Motor neuron (in vitro differentiated cells): ENCODE data around the gene MS4A4E. TPM values are rescaled to one million over a fixed set of nuclear protein-coding genes. Genes with fewer than 3 reads are reported as not detected.
A peak's percentile ranks its signal among the peaks of the same experiment; 100 is the strongest.
"Not testable (repeated sequence)": the region's sequence is repeated elsewhere in the genome, so short reads cannot be mapped to it uniquely, and the experiment has no call there.

Experiments
- ATAC-seq, 8 experiments: fragments of 200-7000 bp; cut with Tn5 transposase; replicated peaks in 6 of 8; 2 replicates each; pipeline ENCODE4 v1.8.0; 2021; ENCODE audit warnings: mild to moderate bottlenecking in 8 of 8, moderate library complexity in 8 of 8
- H3K27ac ChIP-seq, 2 donors: fragments of 250-450 bp; sonication (Bioruptor Pico); 2 replicates each; pipeline ENCODE4 v1.9.0; 2021; ENCODE audit warnings: antibody characterized with exemption in 2 of 2, mild to moderate bottlenecking in 2 of 2, moderate library complexity in 1 of 2
- H3K4me1 ChIP-seq, 2 donors: fragments of 250-450 bp; sonication (Bioruptor Pico); replicated peaks in 1 of 2; 2 replicates each; pipeline ENCODE4 v1.6.1; 2021; ENCODE audit warnings: antibody characterized with exemption in 2 of 2, mild to moderate bottlenecking in 2 of 2, moderate library complexity in 1 of 2
- H3K4me3 ChIP-seq, 5 donors: fragments of 250-450 bp; sonication (Bioruptor Pico); 2 replicates each; pipeline ENCODE4 v1.9.0; 2021; ENCODE audit warnings: antibody characterized with exemption in 5 of 5, mild to moderate bottlenecking in 5 of 5, moderate library complexity in 4 of 5
- WGBS, 10 experiments: fragments of 450-650 bp; shearing (Covaris generic); methylation state at CpG; one replicate each; pipeline ENCODE4 v1.0.0; 2022; 5-methylcytosine and 5-hydroxymethylcytosine counted together
- in situ Hi-C, 9 experiments: fragments of 400-800 bp; cut with MboI; loops; one replicate each; pipeline ENCODE4 v1.15.0; 2021; ENCODE audit warnings: low sequenced_read_pairs in 9 of 9, low pct_unique_long_range_greater_than_20kb in 2 of 9; ENCODE audit not compliant: unreplicated experiment in 9 of 9
- total RNA-seq, 8 experiments: library from RNA; unstranded; fragments of 300-600 nt; gene quantifications; 2 replicates each; pipeline versions ENCODE4 v1.2.3 to v1.2.4, GENCODE V29; 2022

The MS4A4E gene
- total RNA-seq, 8 experiments from 2014 or later, result 0.81 TPM; not detected in 7

DNA sequence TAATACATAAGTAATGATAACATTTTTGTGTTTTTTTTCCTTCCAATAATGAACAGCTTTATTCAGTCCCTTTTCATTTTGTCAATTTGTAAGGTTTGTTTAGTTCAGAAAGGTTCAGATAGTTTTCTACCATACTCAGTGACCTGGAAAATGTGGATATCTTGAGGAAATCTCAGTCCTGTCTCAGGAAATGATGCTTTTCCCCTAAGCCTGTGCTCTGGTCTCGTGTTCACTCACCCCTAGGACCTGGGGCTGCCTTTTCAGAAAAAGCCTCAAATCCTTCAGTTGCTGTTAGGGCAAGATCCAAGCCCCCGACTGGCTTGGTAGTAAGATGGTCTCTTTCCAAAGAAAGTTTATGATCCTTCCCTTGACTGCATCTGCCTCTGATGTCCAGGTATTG, 81.8 kb downstream of the MS4A4E start:
- ATAC-seq, result no peak
- Histone ChIP-seq H3K4me3 (no peak overlapping the region), H3K4me1 (no peaks in the 10 kb centered on the region), H3K27ac (no peak overlapping the region)
- in situ Hi-C loops, result no loop called here
- 0 to 88% (median 67%) methylated on average over 1 to 2 of the region's 2 CpGs; no CpG with 5 or more reads in 4 of the 10 experiments for WGBS, 10 experiments

DNA sequence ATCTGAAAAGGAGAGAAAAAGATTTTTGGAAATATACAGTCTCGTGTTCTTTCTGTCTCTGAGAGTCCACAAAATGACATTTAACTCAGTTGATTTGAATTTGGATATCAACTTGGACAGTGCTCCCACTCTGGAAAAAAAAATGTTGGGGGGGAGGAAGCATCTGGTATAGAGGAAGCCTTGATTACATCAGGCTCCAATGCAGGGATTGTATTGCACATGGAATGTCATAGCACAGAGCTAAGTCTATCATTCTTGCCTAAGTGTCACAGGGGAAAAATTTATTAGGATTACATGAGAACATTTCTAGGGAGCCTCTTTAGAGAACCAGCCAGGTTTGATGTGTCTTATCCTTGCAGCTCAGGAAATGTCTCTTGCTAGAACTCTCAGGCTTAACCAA, 83.1 kb downstream of the MS4A4E start:
- 0 to 63% (median 25%) methylated on average over 1 of the region's 1 CpG; no CpG with 5 or more reads in 4 of the 10 experiments for WGBS, 10 experiments
- H3K27ac ChIP-seq, result no peak overlapping the region
- no peaks in the 10 kb centered on the region for H3K4me1 ChIP-seq
- in situ Hi-C loops, result no loop called here
- peak in 2 of 8 experiments; percentile 43 to 49 for ATAC-seq
- no peak overlapping the region for H3K4me3 ChIP-seq

DNA sequence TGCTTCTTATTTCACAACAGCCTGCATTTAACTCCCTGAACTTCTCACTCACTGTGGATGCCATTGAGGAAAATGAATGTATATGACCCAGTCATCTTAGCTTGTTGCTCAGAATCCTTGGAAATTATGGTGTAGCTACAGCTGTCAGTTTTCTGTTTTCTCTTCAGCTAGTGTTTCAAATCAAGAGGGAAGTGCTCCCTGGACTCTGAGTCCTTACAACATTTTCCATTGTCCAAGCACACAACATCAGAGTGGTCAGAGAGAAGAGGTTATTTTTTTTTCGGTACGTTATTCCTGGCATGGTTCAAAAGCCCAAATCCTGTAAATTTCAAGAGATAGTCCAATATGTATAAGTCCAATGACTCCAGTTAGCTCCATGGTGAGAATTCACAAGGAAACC, 83.7 kb downstream of the MS4A4E start:
- no peak overlapping the region for H3K27ac ChIP-seq
- no peaks in the 10 kb centered on the region for H3K4me1 ChIP-seq
- in situ Hi-C loops, result no loop called here
- 0 to 85% (median 38%) methylated on average over 2 of the region's 2 CpGs; no CpG with 5 or more reads in 4 of the 10 experiments for WGBS, 10 experiments
- no peak overlapping the region for H3K4me3 ChIP-seq
- ATAC-seq, result no peak

- Histone ChIP-seq H3K27ac (no peak overlapping the region), H3K4me3 (no peak overlapping the region), H3K4me1 (no peaks in the 10 kb centered on the region)
- ATAC-seq, result no peak
- in situ Hi-C loops, result no loop called here
- WGBS, 10 experiments, result 29 to 100% (median 55%) methylated on average over 1 to 3 of the region's 3 CpGs; no CpG with 5 or more reads in 3 of the 10 experiments
Measured at GRCh38 chr11:60158636-60159035, 84.3 kb downstream of the MS4A4E start.

DNA sequence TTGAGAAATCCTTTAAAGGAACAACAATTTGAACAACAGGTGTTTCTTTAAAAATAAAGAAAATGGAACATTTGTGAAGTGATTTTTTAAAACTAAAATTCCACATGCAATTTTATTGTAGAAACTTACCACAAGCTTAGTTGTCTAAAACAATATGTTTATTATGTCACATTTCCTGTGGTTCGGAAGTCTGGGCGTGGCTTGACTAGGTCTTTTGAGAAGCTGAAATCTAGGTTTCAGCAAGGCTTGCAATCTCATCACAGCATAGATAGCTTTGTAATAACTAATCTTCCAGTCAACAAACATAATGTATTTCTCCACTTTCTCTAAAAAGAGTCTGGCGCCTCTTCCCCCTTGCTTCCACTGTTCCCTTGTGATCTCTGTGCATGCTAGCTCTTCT, 87.0 kb downstream of the MS4A4E start:
- ATAC-seq, result no peak
- no peak overlapping the region for H3K27ac ChIP-seq
- H3K4me3 ChIP-seq, result no peak overlapping the region
- in situ Hi-C loops, result no loop called here
- 17 to 95% (median 83%) methylated on average over 2 to 3 of the region's 3 CpGs; no CpG with 5 or more reads in 1 of the 10 experiments for WGBS, 10 experiments
- no peaks in the 10 kb centered on the region for H3K4me1 ChIP-seq

DNA sequence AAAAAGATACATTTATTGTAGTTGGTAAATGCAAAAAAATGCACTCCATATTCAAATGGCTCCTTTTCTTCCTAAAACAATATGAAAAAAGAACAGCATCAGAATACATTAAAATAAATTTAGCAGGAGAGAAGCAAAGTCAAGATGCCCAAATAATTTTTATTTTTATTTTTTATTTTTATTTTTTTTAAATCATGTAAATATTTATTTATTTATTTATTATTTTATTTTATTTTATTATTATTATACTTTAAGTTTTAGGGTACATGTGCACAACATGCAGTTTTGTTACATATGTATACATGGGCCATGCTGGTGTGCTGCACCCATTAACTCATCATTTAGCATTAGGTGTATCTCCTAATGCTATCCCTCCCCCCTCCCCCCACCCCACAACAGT, 90.2 kb downstream of the MS4A4E start:
- H3K4me1 ChIP-seq, ATAC-seq, H3K27ac ChIP-seq, H3K4me3 ChIP-seq, in situ Hi-C loops: not testable (repeated sequence)

- in situ Hi-C loops, result no loop called here
- WGBS, 10 experiments, result 0 to 78% (median 41%) methylated on average over 1 of the region's 1 CpG; no CpG with 5 or more reads in 2 of the 10 experiments
- no peak for ATAC-seq
Measured at GRCh38 chr11:60150279-60150678, 92.7 kb downstream of the MS4A4E start.

More at GRCh38 chr11:60150279-60150678, 92.7 kb downstream of the MS4A4E start:
- Histone ChIP-seq H3K27ac (no peak overlapping the region), H3K4me3 (no peak overlapping the region), H3K4me1 (no peaks in the 10 kb centered on the region)

Other genes starting within 250 kb of the MS4A4E start
- not detected for gene OOSP4B, start 226.0 kb downstream of the MS4A4E start, total RNA-seq
- gene OOSP2, start 202.7 kb downstream of the MS4A4E start, total RNA-seq, result under 1 TPM in 1 of 8 experiments, not detected in 7; 0.08 TPM
- under 1 TPM in 1 of 8 experiments, not detected in 7; 0.33 TPM for gene MS4A3, start 186.5 kb downstream of the MS4A4E start, total RNA-seq
- gene MS4A2, start 154.5 kb downstream of the MS4A4E start, total RNA-seq, result under 1 TPM in 4 of 8 experiments, not detected in 4; 0.09 to 0.52 (median 0.14) TPM
- 1 to 10 TPM in 1 of 8 experiments, under 1 TPM in 4, not detected in 3; 0.13 to 1.6 (median 0.36) TPM for gene MS4A6A, start 60.1 kb downstream of the MS4A4E start, total RNA-seq
- under 1 TPM in 2 of 8 experiments, not detected in 6; 0.14 to 0.33 TPM for gene MS4A4A, start 37.5 kb upstream of the MS4A4E start, total RNA-seq
- not detected for gene MS4A6E, start 84.1 kb upstream of the MS4A4E start, total RNA-seq
- gene MS4A7, start 135.4 kb upstream of the MS4A4E start, total RNA-seq, result 1 to 10 TPM in 1 of 8 experiments, under 1 TPM in 4, not detected in 3; 0.05 to 1.0 (median 0.24) TPM
- under 1 TPM in 4 of 8 experiments, not detected in 4; 0.21 to 0.43 (median 0.26) TPM for gene MS4A14, start 153.3 kb upstream of the MS4A4E start, total RNA-seq
- gene MS4A5, start 186.4 kb upstream of the MS4A4E start, total RNA-seq, result not detected
- 1 to 10 TPM in 1 of 8 experiments, under 1 TPM in 2, not detected in 5; 0.31 to 1.0 (median 0.90) TPM for gene MS4A1, start 212.7 kb upstream of the MS4A4E start, total RNA-seq
- under 1 TPM in 1 of 8 experiments, not detected in 7; 0.43 TPM for gene MS4A12, start 249.6 kb upstream of the MS4A4E start, total RNA-seq